Measurements from ENCODE around the gene RTN4IP1. TPM values are rescaled to one million over a fixed set of nuclear protein-coding genes. Genes with fewer than 3 reads are reported as not detected.
"Not testable (repeated sequence)": the region's sequence is repeated elsewhere in the genome, so short reads cannot be mapped to it uniquely, and the experiment has no call there.

RTN4IP1 gene
- total RNA-seq, 1 experiment from 2014 or later, result 8.5 TPM

- H3K36me3 ChIP-seq, result peaks cover 14% of the 10 kb centered on the region
- no peak overlapping the region for H3K4me3 ChIP-seq
- H3K27me3 ChIP-seq, result no peaks in the 10 kb centered on the region
- H3K27ac ChIP-seq, result no peak overlapping the region
- no peaks in the 10 kb centered on the region for H3K4me1 ChIP-seq
- no peak for DNase-seq
- H3K9me3 ChIP-seq (replicated peaks), result no peaks in the 10 kb centered on the region
Observed at GRCh38 chr6:106637717-106638341, 8.5 kb upstream of the RTN4IP1 start.

DNA sequence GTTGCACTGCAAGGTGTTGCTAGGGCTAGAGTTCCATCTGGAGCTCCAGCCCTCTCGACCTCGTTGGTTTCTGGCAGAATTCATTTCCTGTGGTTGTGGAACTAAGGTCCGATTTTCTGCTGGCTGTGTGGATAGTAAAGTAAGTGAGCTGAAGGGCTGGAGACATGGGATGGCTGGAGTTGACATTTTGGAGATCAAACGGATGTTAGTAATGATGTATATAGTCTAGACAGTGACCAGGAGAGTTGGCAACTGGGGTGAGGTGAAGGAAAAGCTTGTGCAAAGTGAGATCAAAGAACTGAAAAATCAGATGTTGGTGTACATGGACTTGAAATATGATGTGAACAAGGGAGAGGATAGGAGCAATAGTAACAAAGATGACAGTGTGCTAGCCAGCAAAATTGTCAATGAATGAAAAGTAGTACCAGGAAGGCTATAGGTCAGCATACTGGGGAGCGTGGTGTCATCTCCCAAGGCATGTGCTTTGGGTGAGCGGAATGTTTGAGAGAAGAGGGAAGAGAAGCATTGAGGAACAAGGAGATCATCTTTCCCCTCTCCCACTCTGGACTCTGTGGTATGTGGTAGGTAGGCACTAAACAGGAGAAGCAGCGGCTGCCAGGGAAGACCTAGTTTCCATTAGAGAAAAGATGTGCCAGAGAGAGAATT, 7.9 kb upstream of the RTN4IP1 start:
- Histone ChIP-seq H3K4me3 (no peak overlapping the region), H3K36me3 (peaks cover 9% of the 10 kb centered on the region), H3K9me3 (replicated peaks) (no peaks in the 10 kb centered on the region), H3K27me3 (no peaks in the 10 kb centered on the region), H3K27ac (no peak overlapping the region), H3K4me1 (no peaks in the 10 kb centered on the region)
- no peak for DNase-seq

DNA sequence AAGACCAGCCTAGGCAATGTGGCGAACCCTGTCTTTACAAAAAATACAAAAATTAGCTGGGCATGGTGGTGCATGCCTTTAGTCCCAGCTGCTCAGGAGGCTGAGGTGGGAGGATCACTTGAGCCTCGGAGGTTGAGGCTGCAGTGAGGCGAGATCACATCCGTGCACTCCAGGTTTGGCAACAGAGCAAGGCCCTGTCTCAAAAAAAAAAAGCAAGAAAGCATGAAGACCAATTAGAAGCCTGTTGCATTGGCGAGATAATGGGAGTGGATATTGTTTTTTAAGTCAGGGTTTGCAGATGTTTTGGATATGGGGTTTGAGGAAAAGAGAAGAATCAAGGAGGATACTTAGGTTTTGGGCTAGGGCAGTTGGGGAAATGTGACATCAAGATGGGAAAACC, 5.3 kb upstream of the RTN4IP1 start:
- Histone ChIP-seq H3K9me3 (replicated peaks) (no peaks in the 10 kb centered on the region), H3K4me3 (no peak overlapping the region), H3K36me3 (no peaks in the 10 kb centered on the region; the same call in 1 of the 2 replicates), H3K27me3 (no peaks in the 10 kb centered on the region), H3K4me1 (no peaks in the 10 kb centered on the region), H3K27ac (no peak overlapping the region)
- no peak for DNase-seq

DNA sequence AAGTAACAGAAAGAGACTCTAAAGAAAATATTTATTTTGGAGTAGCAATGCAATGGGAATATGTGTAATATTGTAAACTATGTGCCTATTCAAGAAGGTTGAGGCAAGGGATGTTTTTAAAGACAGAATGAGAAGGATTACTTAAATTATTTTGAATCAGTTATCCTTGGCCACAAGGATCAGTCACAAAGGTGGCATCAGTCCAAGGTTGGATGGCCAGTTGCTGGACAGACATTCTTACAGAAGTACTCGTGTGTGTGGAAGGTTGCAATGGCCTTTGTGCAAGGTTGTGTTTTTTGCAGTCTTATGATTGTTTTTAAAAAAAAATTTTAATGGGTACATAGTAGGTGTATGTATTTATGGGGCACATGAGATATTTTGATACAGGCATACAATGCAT, 2.0 kb upstream of the RTN4IP1 start:
- Histone ChIP-seq H3K4me3 (no peak overlapping the region), H3K9me3 (replicated peaks) (no peaks in the 10 kb centered on the region), H3K27ac (no peak overlapping the region), H3K27me3 (no peaks in the 10 kb centered on the region), H3K4me1 (no peaks in the 10 kb centered on the region), H3K36me3 (no peaks in the 10 kb centered on the region)
- DNase-seq, result peak; percentile 10 to 13

DNA sequence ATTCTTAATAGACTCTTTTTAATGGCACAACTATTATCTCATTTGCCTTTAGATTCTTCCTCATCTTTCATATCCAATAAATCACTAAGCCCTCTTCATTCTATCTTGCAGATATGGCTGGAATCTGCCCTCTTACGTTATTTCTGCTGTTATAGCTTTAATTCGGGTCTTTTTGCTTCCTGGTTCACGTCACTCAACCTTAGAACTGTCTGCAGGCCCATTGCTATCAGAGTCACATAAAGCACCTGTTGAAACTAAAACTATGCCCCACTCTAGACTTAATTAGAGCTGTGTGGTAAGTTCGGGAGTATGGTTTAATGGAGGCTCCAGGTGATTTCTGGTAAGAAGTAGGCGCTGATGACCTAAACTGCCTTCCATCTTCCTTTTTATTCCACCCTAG, 1.1 kb upstream of the RTN4IP1 start:
- H3K27ac ChIP-seq, result peak overlapping the region; percentile 84
- no peaks in the 10 kb centered on the region for H3K4me1 ChIP-seq
- peak overlapping the region; percentile 83 for H3K4me3 ChIP-seq
- H3K9me3 ChIP-seq (replicated peaks), result no peaks in the 10 kb centered on the region
- DNase-seq, result peak in 1 of 2 experiments; percentile 11
- H3K27me3 ChIP-seq, result no peaks in the 10 kb centered on the region
- no peaks in the 10 kb centered on the region for H3K36me3 ChIP-seq

GRCh38 chr6:106629859-106630163, 513 bp upstream of the RTN4IP1 start:
- Histone ChIP-seq H3K36me3 (no peaks in the 10 kb centered on the region), H3K27ac (peak overlapping the region; percentile 84), H3K4me1 (no peaks in the 10 kb centered on the region), H3K9me3 (replicated peaks) (no peaks in the 10 kb centered on the region), H3K4me3 (peak overlapping the region; percentile 83), H3K27me3 (no peaks in the 10 kb centered on the region)
- DNase-seq, result no peak

- DNase-seq, result no peak
- Histone ChIP-seq H3K27me3 (no peaks in the 10 kb centered on the region), H3K9me3 (replicated peaks) (no peaks in the 10 kb centered on the region), H3K4me3 (peak overlapping the region; percentile 83), H3K4me1 (no peaks in the 10 kb centered on the region), H3K27ac (peak overlapping the region; percentile 84), H3K36me3 (no peaks in the 10 kb centered on the region)
Observed at GRCh38 chr6:106628658-106629102, 618 bp downstream of the RTN4IP1 start.

DNA sequence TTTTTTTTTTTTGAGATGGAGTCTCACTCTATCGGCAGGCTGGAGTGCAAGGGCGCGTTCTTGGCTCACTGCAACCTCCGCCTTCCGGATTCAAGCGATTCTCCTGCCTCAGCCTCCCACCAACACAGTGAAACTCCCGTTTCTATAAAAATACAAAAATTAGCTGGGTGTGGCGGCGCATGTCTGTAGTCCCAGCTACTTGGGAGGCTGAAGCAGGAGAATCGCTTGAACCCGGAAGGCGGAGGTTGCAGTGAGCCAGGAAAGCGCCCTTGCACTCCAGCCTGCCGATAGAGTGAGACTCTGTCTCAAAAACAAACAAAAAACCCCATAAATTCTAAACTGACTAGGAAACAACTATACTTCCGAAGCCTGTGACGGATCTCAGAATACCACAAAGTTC, 1.5 kb downstream of the RTN4IP1 start:
- H3K27me3 ChIP-seq; H3K4me1 ChIP-seq; DNase-seq; H3K36me3 ChIP-seq; H3K4me3 ChIP-seq; H3K9me3 ChIP-seq (replicated peaks); H3K27ac ChIP-seq: not testable (repeated sequence)

DNA sequence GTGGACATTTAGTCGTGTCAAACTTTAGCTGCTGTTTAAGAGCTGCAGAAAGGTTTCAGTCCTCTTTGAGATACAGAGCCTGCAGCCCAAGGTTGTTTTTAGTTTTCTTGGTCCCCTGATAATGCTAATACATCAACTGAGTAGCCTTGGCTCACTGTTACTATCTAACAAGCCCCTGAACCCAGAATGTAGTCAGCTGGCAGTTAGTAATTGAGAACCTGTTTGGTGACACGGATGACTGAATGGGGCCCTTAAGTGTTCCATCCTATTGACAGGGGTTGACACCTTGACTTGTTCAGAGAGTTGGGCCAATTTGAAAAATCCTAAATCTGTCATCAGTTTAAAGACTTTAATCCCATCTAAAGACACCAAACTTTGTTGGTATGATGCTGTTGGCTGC, 2.8 kb downstream of the RTN4IP1 start:
- H3K4me3 ChIP-seq, result no peak overlapping the region
- H3K9me3 ChIP-seq (replicated peaks), result no peaks in the 10 kb centered on the region
- H3K27me3 ChIP-seq, result no peaks in the 10 kb centered on the region
- DNase-seq, result no peak
- H3K4me1 ChIP-seq, result no peaks in the 10 kb centered on the region
- no peak overlapping the region for H3K27ac ChIP-seq
- no peaks in the 10 kb centered on the region for H3K36me3 ChIP-seq

DNA sequence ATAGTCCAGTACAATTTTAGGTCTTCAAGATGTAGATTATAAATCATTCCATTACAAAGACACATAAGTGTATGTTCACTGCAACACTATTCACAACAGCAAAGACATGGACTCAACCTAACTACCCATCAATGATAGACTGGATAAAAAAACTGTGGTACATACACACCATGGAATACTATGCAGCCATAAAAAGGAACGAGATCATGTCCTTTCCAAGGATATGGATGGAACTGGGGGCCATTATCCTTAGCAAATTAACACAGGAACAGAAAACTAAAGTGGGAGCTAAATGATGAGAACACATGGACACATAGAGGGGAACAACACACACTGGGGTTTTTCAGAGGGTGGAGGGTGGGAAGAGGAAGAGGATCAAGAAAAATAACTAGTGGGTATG, 6.3 kb downstream of the RTN4IP1 start:
- DNase-seq, result no peak
- Histone ChIP-seq H3K27me3 (no peaks in the 10 kb centered on the region), H3K4me3 (no peak overlapping the region), H3K9me3 (replicated peaks) (no peaks in the 10 kb centered on the region), H3K4me1 (no peaks in the 10 kb centered on the region), H3K27ac (no peak overlapping the region), H3K36me3 (no peaks in the 10 kb centered on the region)

GRCh38 chr6:106622412-106622811, 6.9 kb downstream of the RTN4IP1 start:
- H3K27me3 ChIP-seq, result no peaks in the 10 kb centered on the region
- H3K9me3 ChIP-seq (replicated peaks), result no peaks in the 10 kb centered on the region
- no peak overlapping the region for H3K4me3 ChIP-seq
- H3K27ac ChIP-seq, result no peak overlapping the region
- H3K4me1 ChIP-seq, result no peaks in the 10 kb centered on the region
- DNase-seq, result no peak
- no peaks in the 10 kb centered on the region for H3K36me3 ChIP-seq

DNA sequence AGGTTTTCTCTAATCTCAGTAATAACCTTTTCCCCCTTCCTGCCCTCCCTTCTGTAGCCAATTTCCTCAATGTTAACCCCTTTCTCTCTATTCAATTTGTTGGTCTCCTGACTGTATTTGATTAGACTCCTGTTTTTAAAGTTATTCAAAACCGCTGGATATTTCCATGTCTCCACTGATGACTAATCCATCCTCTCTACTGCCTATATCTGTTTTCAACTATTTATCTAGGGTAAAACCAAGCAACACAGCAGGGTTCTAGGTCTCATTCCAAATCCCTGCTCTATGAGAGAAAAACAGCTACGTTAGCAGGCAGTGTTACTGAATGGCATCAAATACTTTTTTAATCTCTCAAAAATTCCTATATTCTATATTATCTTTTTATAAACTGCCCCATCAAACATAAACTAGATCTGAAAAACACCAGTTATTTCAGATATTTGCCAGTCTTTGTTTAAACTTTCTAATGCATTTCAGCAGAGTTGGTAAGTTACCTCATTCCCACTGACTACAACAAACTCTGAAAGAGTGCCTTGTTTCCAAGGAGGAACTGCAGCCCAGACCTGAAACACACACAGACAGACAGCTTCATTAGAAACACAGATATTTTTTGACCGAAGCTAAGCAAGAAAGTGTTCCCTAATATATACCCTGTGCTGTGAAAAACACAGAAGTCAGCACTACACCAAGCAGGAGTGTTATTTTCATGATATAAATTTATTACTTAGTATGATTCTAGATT, 8.2 kb downstream of the RTN4IP1 start:
- Histone ChIP-seq H3K9me3 (replicated peaks) (no peaks in the 10 kb centered on the region), H3K27ac (no peak overlapping the region), H3K27me3 (no peaks in the 10 kb centered on the region), H3K4me1 (no peaks in the 10 kb centered on the region), H3K36me3 (no peaks in the 10 kb centered on the region), H3K4me3 (no peak overlapping the region)
- DNase-seq, result no peak

DNA sequence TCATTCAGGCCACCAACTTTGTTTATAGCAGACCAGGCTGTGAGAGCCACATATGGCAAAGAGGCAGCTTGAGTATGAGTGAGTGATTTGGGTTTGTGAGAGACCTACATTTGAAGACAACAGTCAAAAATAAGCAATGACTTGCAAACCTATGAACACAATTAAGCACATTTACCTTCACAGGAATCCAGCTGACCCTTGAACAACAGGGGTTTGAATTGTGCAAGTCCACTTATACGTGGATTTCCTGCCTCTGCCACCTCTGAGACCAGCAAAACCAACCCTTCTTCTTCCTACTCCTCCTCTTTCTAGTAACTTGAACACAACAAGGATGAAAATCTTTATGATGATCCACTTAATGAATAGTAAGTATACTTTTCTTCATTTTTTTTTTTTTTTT, 10.1 kb downstream of the RTN4IP1 start:
- no peaks in the 10 kb centered on the region for H3K36me3 ChIP-seq
- no peaks in the 10 kb centered on the region for H3K27me3 ChIP-seq
- H3K4me3 ChIP-seq, result no peak overlapping the region
- no peak overlapping the region for H3K27ac ChIP-seq
- H3K4me1 ChIP-seq, result no peaks in the 10 kb centered on the region
- no peak for DNase-seq
- no peaks in the 10 kb centered on the region for H3K9me3 ChIP-seq (replicated peaks)

DNA sequence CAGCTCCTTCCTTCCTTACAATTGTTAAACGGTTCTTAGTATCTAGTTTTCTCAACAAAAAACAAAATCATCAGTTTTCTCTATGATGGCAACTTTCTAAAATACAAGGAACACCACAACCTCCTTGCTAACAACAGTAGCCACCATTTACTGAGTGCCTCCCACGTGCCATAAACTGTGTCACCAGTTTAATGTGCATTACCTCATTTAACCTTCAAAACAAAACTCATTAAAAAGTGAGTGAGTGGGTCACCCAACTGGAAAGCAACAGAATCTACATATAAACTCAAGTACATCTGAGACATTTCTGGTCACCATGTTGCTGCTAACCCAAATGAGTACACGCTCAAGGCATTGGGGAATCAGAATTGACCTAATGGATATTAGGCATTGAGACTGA, 11.0 kb downstream of the RTN4IP1 start:
- no peaks in the 10 kb centered on the region for H3K9me3 ChIP-seq (replicated peaks)
- no peaks in the 10 kb centered on the region for H3K27me3 ChIP-seq
- no peak overlapping the region for H3K27ac ChIP-seq
- H3K4me1 ChIP-seq, result no peaks in the 10 kb centered on the region
- H3K4me3 ChIP-seq, result no peak overlapping the region
- H3K36me3 ChIP-seq, result no peaks in the 10 kb centered on the region
- DNase-seq, result no peak

DNA sequence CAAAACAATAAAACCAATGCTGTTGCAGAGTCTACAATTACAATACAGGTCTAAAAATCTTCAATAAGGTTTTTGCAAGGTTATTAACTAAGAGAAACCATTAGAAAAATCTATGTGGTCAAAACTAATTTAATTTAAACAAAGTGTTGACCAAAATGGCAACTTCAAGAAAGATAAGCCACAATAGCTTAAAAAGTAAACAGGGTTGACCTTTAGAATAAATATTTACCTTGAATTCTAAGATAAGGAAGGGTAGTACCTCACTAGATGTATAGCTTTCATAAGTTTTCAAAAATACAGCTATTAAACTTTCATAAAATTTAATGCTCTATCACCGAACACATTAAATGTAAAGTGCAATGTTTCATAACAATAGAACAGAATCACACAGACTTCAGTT, 11.4 kb downstream of the RTN4IP1 start:
- DNase-seq, result no peak
- no peaks in the 10 kb centered on the region for H3K9me3 ChIP-seq (replicated peaks)
- no peaks in the 10 kb centered on the region for H3K36me3 ChIP-seq
- H3K27me3 ChIP-seq, result no peaks in the 10 kb centered on the region
- H3K4me1 ChIP-seq, result no peaks in the 10 kb centered on the region
- no peak overlapping the region for H3K27ac ChIP-seq
- H3K4me3 ChIP-seq, result no peak overlapping the region

All from SJCRH30 (cell line).